HG03159 (cell line): ENCODE data around the gene MADD.

Source experiments
- ATAC-seq: cut with Tn5 transposase; IDR thresholded peaks from one replicate; pipeline ENCODE4 v1.9.1; 2021; ENCODE audit warnings: mild to moderate bottlenecking, moderate library complexity; ENCODE audit not compliant: unreplicated experiment

The MADD gene

GRCh38 chr11:47378010-47378835 is 108.3 kb downstream of the MADD start, which contains the start of gene SPI1:
SPI1 (minus strand) TSS chr11:47378547; CDS start chr11:47378353, 194 bp downstream.
- peak; percentile 79 for ATAC-seq

- ATAC-seq: peak; percentile 14
Measured at GRCh38 chr11:47378836-47379170, 108.9 kb downstream of the MADD start.

- no peak for ATAC-seq
Measured at GRCh38 chr11:47379317-47379716, 109.4 kb downstream of the MADD start.
